Activated CD4-positive, alpha-beta memory T cell treated with anti-CD3 and anti-CD28 coated beads for 36 hours (primary cell): ENCODE measurements around the gene OR9A2. TPM values are rescaled to one million over a fixed set of nuclear protein-coding genes. Genes with fewer than 3 reads are reported as not detected.
"Not testable (repeated sequence)": the region's sequence is repeated elsewhere in the genome, so short reads cannot be mapped to it uniquely, and the experiment has no call there.

Experiments used
- CTCF ChIA-PET: fragments of 350-600 bp; sonication (Branson Sonifier 250); formaldehyde crosslinking; loops from one replicate; lab custom pipeline; 2021; ENCODE audit warnings: antibody characterized with exemption, inconsistent platforms; lab: Charles Lee
- POLR2A ChIA-PET: fragments of 350-600 bp; sonication (Branson Sonifier 250); formaldehyde crosslinking; loops from one replicate; lab custom pipeline; 2021; ENCODE audit warnings: antibody characterized with exemption; lab: Charles Lee
- DNase-seq: peaks from one replicate; pipeline ENCODE4 v3.0.0-alpha.2; 2020
- H3K27ac Mint-ChIP-seq: one replicate; pipeline ENCODE4 v1.8.0; 2021; ENCODE audit warnings: mixed read lengths
- H3K27me3 Mint-ChIP-seq: one replicate; pipeline ENCODE4 v1.8.0; 2021; ENCODE audit warnings: mixed read lengths
- H3K36me3 Mint-ChIP-seq: one replicate; pipeline ENCODE4 v1.8.0; 2021; ENCODE audit warnings: mixed read lengths
- H3K4me1 Mint-ChIP-seq: one replicate; pipeline ENCODE4 v1.8.0; 2021; ENCODE audit warnings: low read depth, mixed read lengths
- H3K4me3 Mint-ChIP-seq: one replicate; pipeline ENCODE4 v1.8.0; 2021; ENCODE audit warnings: mild to moderate bottlenecking, mixed read lengths
- H3K9me3 Mint-ChIP-seq: one replicate; pipeline ENCODE4 v1.8.0; 2021; ENCODE audit warnings: mixed read lengths
- intact Hi-C: fragments of 100-400 bp; cut with micrococcal nuclease; formaldehyde crosslinking; loops from one replicate; pipeline ENCODE4 v1.15.1; 2023
- total RNA-seq, 2 experiments: library from RNA; stranded (reverse); gene quantifications; one replicate each; pipeline ENCODE4 v1.2.3, GENCODE V29; 2021

The OR9A2 gene
- total RNA-seq, 2 experiments from 2014 or later, result not detected

GRCh38 chr7:143002106-143002505, 24.8 kb downstream of the OR9A2 start:
- no peaks in the 10 kb centered on the region for H3K9me3 Mint-ChIP-seq
- DNase-seq, result no peak
- ChIA-PET CTCF (interaction anchor here (0.7 to 18.4 kb wide), 30 partner anchors 9 to 704 kb away, joined by 3 to 402 read pairs (median 8); partner anchors contain the start of gene EPHB6), POLR2A (no interaction called here)
- peaks cover 6% of the 10 kb centered on the region for H3K4me1 Mint-ChIP-seq
- no peaks in the 10 kb centered on the region for H3K36me3 Mint-ChIP-seq
- H3K4me3 Mint-ChIP-seq, result no peak overlapping the region
- intact Hi-C loops, result loop anchor here (5.0 to 10.0 kb wide), 4 partner anchors 567 to 1027 kb away; partner anchors contain the start of gene TAS2R38
- H3K27ac Mint-ChIP-seq, result no peak overlapping the region
- H3K27me3 Mint-ChIP-seq, result no peaks in the 10 kb centered on the region

- no peak overlapping the region for H3K27ac Mint-ChIP-seq
- H3K4me1 Mint-ChIP-seq, result peaks cover 6% of the 10 kb centered on the region
- no peaks in the 10 kb centered on the region for H3K36me3 Mint-ChIP-seq
- CTCF ChIA-PET, result interaction anchor here (0.9 to 18.4 kb wide), 9 partner anchors 12 to 697 kb away, joined by 3 to 402 read pairs (median 5); no protein-coding TSS in a partner anchor
- no peak for DNase-seq
- intact Hi-C loops, result loop anchor here (5.0 to 10.0 kb wide), 4 partner anchors 566 to 1026 kb away; partner anchors contain the start of gene TAS2R38
- H3K4me3 Mint-ChIP-seq, result no peak overlapping the region
- no peaks in the 10 kb centered on the region for H3K9me3 Mint-ChIP-seq
- no peaks in the 10 kb centered on the region for H3K27me3 Mint-ChIP-seq
- POLR2A ChIA-PET, result no interaction called here
Observed at GRCh38 chr7:143000648-143001047, 26.3 kb downstream of the OR9A2 start.

GRCh38 chr7:142999793-143000192, 27.1 kb downstream of the OR9A2 start:
- Mint-ChIP-seq H3K27me3 (no peaks in the 10 kb centered on the region), H3K4me3 (no peak overlapping the region), H3K27ac (no peak overlapping the region), H3K4me1 (peaks cover 6% of the 10 kb centered on the region), H3K9me3 (no peaks in the 10 kb centered on the region), H3K36me3 (no peaks in the 10 kb centered on the region)
- CTCF ChIA-PET, result interaction anchor here (0.9 to 18.4 kb wide), 5 partner anchors 8 to 697 kb away, joined by 3 to 402 read pairs (median 5); no protein-coding TSS in a partner anchor
- no peak for DNase-seq
- POLR2A ChIA-PET, result no interaction called here
- intact Hi-C loops, result loop anchor here (5.0 to 10.0 kb wide), 4 partner anchors 565 to 1025 kb away; partner anchors contain the start of gene TAS2R38

- Mint-ChIP-seq H3K27ac (no peak overlapping the region), H3K4me1 (peaks cover 6% of the 10 kb centered on the region), H3K9me3 (no peaks in the 10 kb centered on the region), H3K4me3 (no peak overlapping the region), H3K27me3 (no peaks in the 10 kb centered on the region), H3K36me3 (no peaks in the 10 kb centered on the region)
- DNase-seq, result no peak
- ChIA-PET CTCF (interaction anchor here (0.9 to 1.5 kb wide), 4 partner anchors 9 to 696 kb away, joined by 3 to 6 read pairs (median 3); no protein-coding TSS in a partner anchor), POLR2A (no interaction called here)
- intact Hi-C loops, result no loop called here
Observed at GRCh38 chr7:142998966-142999365, 28.0 kb downstream of the OR9A2 start.

- POLR2A ChIA-PET, result no interaction called here
- no peaks in the 10 kb centered on the region for H3K36me3 Mint-ChIP-seq
- H3K4me3 Mint-ChIP-seq, result no peak overlapping the region
- H3K4me1 Mint-ChIP-seq, result no peaks in the 10 kb centered on the region
- no peak for DNase-seq
- no peaks in the 10 kb centered on the region for H3K27me3 Mint-ChIP-seq
- H3K27ac Mint-ChIP-seq, result no peak overlapping the region
- no peaks in the 10 kb centered on the region for H3K9me3 Mint-ChIP-seq
- intact Hi-C loops, result no loop called here
- CTCF ChIA-PET, result no interaction called here
Observed at GRCh38 chr7:142997456-142997989, 29.4 kb downstream of the OR9A2 start.

GRCh38 chr7:142992427-142992826, 34.5 kb downstream of the OR9A2 start:
- ChIA-PET CTCF (interaction anchor here (1.0 to 2.3 kb wide), 3 partner anchors 9 to 223 kb away, joined by 3 to 14 read pairs (median 7); no protein-coding TSS in a partner anchor), POLR2A (interaction anchor here (0.6 kb wide), 1 partner anchor 29 kb away, joined by 3 read pairs; no protein-coding TSS in a partner anchor)
- no peak overlapping the region for H3K4me3 Mint-ChIP-seq
- intact Hi-C loops, result no loop called here
- peaks cover 6% of the 10 kb centered on the region for H3K27me3 Mint-ChIP-seq
- no peaks in the 10 kb centered on the region for H3K4me1 Mint-ChIP-seq
- H3K27ac Mint-ChIP-seq, result no peak overlapping the region
- DNase-seq, result no peak
- H3K9me3 Mint-ChIP-seq, result no peaks in the 10 kb centered on the region
- H3K36me3 Mint-ChIP-seq, result no peaks in the 10 kb centered on the region

- intact Hi-C loops, result no loop called here
- Mint-ChIP-seq H3K9me3 (peaks cover 2% of the 10 kb centered on the region), H3K27me3 (peaks cover 8% of the 10 kb centered on the region), H3K4me1 (no peaks in the 10 kb centered on the region), H3K4me3 (no peak overlapping the region), H3K36me3 (no peaks in the 10 kb centered on the region), H3K27ac (no peak overlapping the region)
- DNase-seq, result no peak
- CTCF ChIA-PET, result interaction anchor here (1.5 kb wide), 1 partner anchor 9 kb away, joined by 3 read pairs; no protein-coding TSS in a partner anchor
- POLR2A ChIA-PET, result no interaction called here
Observed at GRCh38 chr7:142984297-142984696, 42.6 kb downstream of the OR9A2 start.

- peaks cover 2% of the 10 kb centered on the region for H3K9me3 Mint-ChIP-seq
- DNase-seq, result no peak
- peaks cover 8% of the 10 kb centered on the region for H3K27me3 Mint-ChIP-seq
- CTCF ChIA-PET, result interaction anchor here (1.5 kb wide), 1 partner anchor 9 kb away, joined by 3 read pairs; no protein-coding TSS in a partner anchor
- no peaks in the 10 kb centered on the region for H3K4me1 Mint-ChIP-seq
- POLR2A ChIA-PET, result no interaction called here
- H3K36me3 Mint-ChIP-seq, result no peaks in the 10 kb centered on the region
- no peak overlapping the region for H3K27ac Mint-ChIP-seq
- intact Hi-C loops, result no loop called here
- no peak overlapping the region for H3K4me3 Mint-ChIP-seq
Observed at GRCh38 chr7:142983825-142984224, 43.1 kb downstream of the OR9A2 start.

GRCh38 chr7:142978402-142978801, 48.5 kb downstream of the OR9A2 start:
- H3K27ac Mint-ChIP-seq, H3K36me3 Mint-ChIP-seq, DNase-seq, H3K4me3 Mint-ChIP-seq, POLR2A ChIA-PET, H3K27me3 Mint-ChIP-seq, H3K4me1 Mint-ChIP-seq, intact Hi-C loops, H3K9me3 Mint-ChIP-seq: not testable (repeated sequence)
- CTCF ChIA-PET, result interaction anchor here (0.6 kb wide), 1 partner anchor 97 kb away, joined by 3 read pairs; no protein-coding TSS in a partner anchor

Other genes with a start within 250 kb of the OR9A2 start
- gene EPHB6, start 172.1 kb downstream of the OR9A2 start, total RNA-seq, result 10 to 100 TPM in 1 of 2 experiments, 1 to 10 TPM in 1; 9.5 to 11.0 TPM
- gene TRPV6, start 141.4 kb downstream of the OR9A2 start, total RNA-seq, result not detected
- not detected for gene TRPV5, start 93.4 kb downstream of the OR9A2 start, total RNA-seq
- gene LLCFC1, start 87.6 kb downstream of the OR9A2 start, total RNA-seq, result not detected
- under 1 TPM; 0.34 to 0.55 TPM for gene KEL, start 64.8 kb downstream of the OR9A2 start, total RNA-seq
- gene OR6V1, start 25.2 kb upstream of the OR9A2 start, total RNA-seq, result not detected
- not detected for gene PIP, start 104.9 kb upstream of the OR9A2 start, total RNA-seq
- not detected for gene TAS2R39, start 156.3 kb upstream of the OR9A2 start, total RNA-seq
- not detected for gene TAS2R40, start 194.9 kb upstream of the OR9A2 start, total RNA-seq
- 100 to 1,000 TPM; 218 to 224 TPM for gene GSTK1, start 236.3 kb upstream of the OR9A2 start, total RNA-seq